EL (cell line): ENCODE measurements around the gene DUSP10.

Experiments used
- DNase-seq: peaks from one replicate; pipeline ENCODE4 v3.0.0-alpha.2; 2016

Gene DUSP10

DNA sequence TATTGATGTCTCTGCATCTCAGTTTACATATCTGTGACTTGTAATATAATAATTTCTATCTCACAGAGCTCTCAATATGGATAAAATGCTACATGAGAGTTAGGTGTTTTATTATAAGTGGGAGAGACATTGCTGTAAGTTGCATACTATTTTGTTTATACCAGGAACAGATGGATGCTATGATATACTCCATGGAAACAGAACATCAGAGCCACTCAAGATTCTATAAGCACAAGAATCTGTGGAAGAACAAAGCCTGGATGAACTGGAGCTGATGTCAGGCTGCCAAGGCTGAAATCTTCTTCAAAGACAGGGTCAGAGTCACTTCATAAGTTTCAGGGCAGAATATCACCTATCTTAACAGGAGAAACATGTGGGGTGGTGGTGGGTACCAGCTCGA, 30.2 kb downstream of the DUSP10 start:
- no peak for DNase-seq

DNA sequence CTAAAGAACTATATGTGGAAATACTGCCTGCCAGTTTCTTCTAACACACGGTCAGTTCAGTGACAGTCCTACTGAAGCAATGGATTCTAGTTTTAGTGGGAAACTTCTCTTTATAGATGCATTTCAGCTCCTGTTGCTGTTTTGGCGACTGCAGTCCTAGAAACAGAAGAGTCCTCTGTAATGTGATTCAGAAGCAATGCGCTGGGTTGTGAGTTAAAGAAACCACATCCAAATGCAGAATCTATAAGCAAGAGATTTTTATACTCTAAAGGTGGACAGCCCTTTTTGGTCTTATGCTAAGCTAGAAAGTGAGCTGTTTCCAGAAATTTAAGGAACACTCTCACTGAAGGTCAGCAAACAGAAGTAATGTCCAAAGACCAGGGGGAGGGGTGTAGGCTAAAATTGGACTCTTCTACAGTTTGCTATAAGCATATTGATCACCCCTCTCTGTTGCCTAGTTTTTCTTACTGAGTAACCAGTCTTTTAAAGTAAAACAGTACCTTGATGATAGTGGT, 30.8 kb downstream of the DUSP10 start:
- DNase-seq, result no peak

DNA sequence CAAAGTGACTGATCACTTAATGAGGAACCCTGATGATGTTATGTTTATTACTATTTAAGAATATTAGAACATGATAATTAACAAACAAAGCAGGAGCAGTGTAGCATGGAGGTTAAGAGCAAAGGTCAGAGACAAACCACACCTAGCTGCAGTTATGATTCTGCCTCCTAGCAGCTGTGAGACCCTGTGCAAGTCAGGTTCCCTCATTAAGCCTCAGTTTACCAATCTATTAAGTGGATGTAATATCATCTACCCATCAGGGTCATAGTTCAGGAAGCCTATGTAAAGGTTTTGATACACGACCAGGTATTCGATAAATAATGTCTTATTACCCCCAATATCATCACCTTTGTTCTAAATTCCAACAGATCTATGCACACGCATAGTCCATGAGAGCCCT, 32.0 kb downstream of the DUSP10 start:
- no peak for DNase-seq

DNA sequence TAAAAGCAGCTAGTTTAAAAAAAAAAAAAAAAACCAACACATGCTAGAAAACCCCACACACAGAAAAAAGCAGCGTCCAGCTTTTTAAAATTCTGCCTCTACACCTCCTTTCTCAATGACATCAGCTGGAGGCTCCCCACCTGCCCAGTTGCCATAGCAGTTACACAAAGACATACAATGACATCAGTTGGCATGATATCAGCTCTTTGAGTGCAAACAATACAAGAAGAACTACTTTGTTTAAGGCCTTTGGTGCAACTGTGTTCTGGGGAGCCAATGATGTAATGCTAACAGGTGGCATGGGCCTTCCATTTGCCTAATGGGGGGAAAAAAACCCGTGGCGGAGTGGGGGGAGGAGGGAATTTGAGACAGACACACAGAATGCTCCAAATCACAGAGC, 32.9 kb downstream of the DUSP10 start:
- DNase-seq, result no peak

DNA sequence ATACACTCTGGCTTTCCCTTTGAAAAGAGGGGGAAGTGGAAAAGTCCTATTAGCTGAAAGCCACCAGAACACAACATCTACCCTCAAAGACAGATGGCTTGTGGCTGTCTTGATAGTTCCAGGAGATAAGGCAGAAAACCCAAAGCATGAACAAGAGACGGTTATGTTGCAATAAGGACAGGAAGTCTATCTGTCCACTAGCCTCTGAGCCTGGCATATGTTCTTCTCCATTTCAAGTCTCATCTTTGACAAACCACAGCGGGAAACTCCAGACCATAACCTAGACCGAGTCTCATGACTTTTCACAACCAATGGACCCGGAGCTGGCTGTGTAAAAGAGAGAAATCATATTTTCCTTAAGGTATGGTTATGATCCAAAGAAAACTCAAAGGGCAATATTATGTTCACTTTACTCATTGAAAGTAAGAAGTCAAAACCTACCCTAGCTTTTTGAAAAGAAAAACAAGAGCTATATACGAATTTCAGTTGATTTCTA, 33.8 kb downstream of the DUSP10 start:
- peak; percentile 50 for DNase-seq

DNA sequence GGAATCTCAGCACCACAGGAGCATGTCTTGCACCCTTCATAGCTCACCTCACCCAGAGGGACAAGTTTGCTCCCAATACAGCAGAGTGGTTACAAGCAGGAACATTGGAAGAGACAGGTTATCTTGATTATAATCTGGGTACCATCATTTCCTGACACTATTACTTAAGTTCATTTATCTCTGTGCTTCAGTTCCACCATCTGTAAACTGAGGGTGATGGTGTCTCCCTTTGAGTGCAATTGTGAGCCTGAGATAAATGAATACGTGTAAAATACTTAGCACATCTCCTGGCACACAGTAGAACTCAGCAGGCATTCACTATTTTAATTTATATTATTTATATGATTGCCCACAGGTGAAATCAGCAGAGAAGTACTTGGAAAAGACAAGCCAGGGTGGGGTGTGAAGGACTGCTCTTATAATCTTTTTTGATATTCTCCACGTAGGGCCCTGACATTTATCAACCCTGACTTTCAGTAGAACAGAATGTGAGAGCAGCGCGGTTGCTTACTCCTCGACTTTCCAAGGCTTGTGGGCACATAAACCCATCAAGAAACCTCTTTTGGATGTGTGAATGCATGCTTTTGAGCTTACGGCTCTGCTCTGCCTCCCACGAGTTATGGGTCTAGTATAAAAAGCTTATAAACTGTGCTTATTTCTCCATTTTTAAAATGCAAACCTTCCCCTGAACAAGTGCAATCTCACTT, 34.9 kb downstream of the DUSP10 start:
- no peak for DNase-seq

DNA sequence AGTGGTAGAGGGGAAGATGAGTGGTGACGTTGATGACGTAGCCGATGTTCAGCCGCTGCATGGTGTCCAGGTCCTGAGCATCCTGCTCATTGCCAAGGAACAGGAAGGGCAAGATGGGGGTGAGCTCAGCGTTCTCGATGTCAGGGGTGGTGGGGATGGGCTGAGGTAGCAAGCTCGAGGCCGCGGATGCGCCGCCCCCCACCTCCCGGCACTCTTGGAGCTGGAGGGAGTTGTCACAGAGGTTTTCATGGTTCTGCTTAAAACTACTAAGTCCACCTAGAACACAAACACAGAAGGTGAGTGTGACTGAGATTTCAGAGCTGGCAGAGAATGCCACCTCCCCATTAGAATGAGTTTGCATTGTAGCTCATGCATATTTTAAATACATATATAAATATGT, 35.7 kb downstream of the DUSP10 start:
- DNase-seq, result no peak

DNA sequence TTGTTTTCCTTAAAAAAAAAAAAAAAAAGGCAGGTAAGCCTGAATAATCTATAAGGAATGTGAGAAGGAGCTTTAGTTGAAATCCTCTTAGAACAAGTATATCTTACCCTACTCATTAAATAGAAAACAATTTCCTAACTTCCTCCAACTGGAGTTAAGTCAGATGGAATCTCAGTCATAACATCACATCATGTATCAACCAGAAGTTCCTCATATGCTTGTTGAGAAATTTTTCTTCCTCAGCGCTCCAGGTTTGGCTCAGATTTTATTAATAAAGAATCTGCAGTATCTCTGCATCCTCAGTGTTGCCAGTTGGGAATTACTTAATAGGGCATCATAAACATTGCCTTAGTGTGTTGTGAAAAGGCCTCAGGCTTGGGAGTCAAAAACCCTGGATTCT, 37.6 kb downstream of the DUSP10 start:
- no peak for DNase-seq

DNA sequence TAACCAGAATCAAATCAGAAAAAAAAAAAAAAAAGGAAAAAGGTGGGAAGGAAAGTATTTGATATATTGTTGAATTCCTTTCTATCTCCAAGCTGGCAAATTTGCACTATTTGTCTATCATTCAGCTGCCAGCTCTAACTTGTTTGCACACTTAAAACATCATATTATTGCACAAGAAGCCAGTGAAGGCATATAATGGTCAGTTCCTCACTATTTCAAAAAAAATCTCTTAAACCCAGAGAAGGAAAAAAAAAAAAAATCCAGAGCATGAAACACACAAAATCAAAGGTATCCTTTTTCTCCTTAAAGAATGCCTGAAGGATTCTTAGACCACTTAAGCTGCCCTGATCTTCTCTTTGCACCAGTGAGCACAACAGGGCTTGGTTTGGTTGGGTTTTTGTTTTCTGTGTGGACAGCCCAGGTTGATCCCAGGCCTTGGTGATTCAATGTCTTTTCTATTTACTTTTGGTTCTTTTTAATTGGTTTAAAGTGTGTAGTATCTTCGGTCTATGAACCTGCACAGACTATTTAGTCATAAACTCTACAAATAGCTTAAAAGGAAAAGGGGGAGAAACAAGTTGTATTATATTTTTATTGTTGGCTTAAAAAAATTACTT, 40.2 kb downstream of the DUSP10 start:
- no peak for DNase-seq

DNA sequence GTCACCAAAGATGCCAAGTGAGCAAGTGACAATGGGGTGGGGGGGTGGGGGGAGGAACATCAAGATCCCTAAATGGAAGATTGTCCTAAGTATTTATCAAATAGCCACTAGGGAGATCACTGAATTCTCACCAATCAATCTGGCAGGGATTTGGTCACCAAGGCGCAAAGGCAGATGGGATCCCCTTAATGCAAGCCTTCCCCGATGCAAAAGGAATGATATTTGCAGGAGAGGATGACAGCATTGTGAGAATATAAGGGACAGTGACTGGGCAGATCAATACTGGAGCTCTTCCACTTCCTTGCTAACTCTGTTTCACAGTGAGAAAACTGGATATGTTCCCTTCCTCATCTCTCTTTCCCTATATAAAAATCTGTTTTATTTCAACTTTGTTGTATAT, 40.9 kb downstream of the DUSP10 start:
- no peak for DNase-seq

DNA sequence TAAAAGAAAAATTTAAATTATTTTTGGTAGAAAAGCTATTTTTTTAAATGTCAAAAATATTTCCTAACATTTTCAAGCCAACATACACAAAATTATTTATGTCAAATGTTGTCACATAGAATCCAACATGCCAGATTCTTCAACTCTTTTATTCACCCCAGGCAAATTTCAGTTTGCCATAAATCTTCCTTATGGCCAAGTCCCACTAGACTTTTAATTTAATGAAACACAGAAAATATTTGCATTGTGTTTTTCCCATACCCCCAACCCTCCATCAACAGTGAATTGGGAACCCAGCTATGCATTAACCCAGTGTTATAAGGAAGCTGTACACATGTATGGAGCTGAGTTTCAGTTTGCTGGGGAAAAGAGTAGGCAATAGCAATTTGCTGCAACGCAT, 41.4 kb downstream of the DUSP10 start:
- no peak for DNase-seq

DNA sequence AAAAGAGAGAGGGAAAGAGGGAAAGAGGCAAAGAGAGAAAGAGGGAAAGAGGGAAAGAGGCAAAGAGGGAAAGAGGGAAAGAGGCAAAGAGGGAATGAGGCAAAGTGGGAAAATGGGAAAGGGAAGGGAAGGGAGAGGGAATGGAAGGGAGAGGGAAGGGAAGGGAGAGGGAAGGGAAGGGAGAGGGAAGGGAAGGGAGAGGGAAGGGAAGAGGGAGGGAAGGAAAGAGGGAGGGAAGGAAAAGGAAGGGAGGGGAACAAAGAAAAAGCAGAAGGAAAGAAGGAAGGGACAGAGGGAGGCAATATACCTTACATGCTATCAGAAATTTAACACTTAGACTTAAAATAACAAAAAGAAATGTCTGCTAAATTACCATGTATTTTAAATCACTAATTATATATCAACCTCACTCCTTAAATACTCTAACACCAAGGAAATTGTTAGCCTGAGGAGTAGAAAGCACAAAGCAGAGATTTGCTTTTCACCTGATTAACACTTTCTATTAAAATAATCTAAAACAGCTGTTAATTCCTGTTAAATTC, 41.8 kb downstream of the DUSP10 start:
- no peak for DNase-seq

DNA sequence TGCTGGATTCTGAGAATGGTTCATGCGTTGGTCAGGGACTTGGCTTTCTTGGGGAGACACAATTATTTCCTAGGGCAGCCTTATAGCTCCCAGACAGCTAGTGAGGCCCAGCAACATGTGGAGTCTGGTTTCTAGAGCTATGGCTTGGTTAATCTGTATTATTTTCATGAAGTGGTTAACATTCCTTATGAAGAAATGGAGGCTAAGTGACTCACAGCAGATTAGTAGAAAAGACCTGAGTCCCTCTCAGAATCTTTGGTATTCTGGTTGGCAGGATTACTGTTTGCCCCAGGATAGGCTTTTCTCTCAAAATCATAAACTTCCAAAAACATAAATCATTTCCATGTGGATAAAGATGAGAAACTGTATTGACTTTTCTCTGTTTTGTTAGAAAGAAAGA, 42.3 kb downstream of the DUSP10 start:
- peak; percentile 67 for DNase-seq

DNA sequence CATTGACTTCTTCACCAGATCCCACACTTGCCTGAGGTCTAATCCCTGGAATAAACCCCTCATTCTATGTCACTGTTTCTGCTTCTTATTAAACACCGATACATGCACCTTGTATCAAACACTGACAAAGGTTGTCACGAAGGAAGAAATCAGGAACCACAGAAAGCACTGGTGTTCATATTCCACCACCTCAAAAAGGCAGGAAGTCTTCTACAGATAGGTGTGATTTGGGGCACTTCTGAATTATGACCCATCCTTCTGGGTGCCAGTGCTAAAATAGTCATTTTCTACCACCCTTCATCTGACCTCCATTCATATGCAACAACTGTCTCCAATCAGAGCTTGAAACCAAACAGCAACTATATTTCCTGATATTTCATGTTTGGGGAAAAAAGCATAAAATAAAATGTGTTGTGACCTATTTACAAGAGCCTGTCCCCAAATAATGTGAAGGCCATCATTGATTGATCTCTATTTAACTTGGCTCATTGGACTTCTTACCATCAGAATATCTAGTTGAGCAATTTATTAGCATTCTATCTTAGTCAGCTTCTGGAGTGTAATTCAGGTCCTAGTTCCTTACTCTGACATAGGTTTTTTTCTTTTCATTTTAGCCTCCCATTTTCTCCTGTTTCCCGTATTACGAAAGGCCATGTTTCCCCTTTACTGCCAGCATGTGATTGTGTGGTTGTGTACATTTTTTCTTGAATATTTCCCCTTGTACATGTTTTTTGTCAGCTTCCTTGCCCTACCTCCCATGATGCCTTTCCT, 43.1 kb downstream of the DUSP10 start:
- no peak for DNase-seq

DNA sequence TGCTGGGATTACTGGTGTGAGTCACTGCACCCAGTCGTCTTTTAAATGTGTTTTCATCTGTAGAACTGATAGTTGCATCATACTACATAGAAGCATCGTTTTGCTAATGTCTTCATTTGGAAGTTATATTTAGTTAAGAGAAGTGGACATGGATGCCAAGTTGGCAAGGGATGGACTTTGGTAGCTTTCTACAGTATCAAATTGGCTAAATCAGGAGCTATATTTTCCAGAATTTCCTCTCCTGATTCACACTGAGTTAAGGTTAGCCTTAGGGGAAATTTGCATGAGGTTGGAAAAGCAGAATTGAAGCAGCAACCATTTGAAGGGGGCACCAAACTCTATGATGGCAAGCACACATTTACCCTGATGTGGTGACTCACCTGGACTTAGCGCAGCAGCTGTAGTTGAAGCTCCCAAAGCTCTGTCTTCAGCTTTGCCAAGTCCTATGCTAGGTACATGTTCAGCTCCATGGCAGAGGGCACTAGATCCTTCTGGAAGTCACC, 43.9 kb downstream of the DUSP10 start:
- peak; percentile 35 for DNase-seq

DNA sequence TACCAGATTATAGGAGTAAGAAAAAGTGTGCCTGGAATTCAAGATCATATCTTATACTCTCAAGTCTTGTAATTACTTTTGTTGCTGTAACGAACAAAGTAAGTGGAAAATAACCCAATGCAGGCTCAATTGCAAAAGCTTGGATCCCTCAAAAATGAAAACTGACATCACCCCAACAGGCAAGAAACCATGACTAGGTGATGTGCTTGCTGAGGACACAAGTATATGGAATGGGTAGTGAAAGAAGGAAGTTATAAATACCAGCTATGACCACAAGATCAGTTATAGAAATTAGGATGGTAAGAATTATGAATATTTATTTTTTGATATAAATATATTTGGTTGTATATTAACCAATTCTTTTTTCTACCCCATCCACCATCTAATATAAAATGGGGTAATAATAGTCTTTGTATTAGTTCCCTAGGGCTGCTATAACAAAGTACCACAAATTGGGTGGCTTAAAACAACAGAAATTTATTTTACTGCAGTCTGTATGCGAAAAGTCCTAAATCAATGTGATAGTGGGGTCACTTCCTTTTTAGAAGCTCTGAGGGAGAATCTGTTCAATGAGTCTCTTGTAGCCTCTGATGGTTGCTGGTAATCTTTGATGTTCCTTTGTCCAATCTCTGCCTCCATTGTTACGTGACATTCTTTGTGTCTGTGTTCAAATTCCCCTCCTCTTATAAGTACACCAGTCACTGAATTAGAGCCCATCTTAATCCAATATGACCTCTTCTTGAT, 45.0 kb downstream of the DUSP10 start:
- no peak for DNase-seq

DNA sequence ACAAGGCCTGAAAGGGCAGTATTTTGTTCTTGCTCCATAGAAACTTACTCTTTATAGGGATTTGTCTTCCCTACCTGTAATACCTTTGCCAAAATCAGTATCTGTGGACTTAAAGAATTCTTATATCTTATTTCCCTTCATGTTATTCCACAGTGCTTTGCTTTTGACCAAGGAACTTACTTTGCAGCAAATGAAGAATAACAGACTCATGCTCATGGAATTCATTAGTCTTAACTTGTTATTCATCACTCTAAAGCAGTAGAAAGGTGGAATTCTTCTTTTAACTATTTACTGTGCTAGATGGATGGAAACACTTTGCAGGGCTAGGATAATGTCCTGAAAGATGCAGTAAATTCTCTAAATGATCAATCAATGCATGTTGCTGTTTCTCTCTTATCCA, 45.9 kb downstream of the DUSP10 start:
- DNase-seq, result peak; percentile 23

DNA sequence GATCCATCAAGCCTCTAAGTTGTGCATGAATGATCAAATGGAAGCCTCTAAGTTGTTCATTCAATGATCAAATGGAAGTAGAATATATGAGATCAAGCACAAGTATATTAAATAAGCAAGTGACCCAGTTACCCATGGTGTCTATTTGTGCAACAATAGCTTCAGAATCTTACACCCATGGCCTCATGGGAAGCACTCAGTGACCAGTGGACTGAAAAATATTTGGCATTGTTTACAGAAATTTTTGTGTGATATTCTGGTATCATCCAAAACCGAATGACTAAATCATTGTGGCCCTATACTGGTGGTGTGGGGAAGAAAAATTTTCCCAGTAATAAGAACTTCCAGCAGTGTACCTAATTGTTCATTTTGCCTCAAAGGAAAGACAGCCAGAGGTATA, 46.6 kb downstream of the DUSP10 start:
- DNase-seq, result no peak

DNA sequence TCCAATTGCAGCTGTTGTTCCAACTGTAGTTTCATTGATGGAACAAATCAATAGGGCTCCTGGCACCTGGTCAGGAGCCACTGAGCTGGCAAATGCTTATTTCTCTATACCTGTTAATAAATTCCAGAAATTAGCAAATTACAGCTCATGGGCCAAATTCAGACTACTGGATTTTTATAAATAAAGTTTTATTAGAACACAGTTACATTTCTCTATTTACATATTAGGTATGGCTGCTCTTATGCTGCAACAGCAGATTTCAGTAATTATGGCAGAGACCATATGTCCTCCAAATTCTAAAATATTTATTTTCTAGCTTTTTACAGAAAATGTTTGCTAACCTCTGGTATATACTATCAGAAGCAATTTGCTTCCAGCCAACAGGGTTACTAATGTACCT, 47.8 kb downstream of the DUSP10 start:
- DNase-seq, result no peak

DNA sequence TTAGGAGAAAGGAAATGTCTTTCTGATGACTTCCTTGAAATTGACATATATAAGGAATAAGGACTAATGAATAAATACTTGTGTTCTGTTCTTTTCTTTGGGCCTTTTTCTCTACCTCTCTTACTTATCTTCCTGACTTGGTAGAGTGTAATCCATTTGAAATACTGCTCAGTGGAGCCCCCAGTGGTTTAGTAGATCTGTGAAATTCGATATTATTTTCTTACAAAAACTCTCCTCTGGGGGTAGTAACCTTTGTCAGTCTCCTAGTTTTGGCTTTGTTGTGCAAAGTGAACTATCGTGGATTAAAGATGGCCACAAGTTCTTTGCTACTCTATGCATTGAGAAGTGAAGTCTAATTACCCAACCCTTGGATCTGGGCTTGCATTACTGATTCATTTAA, 48.8 kb downstream of the DUSP10 start:
- no peak for DNase-seq

DNA sequence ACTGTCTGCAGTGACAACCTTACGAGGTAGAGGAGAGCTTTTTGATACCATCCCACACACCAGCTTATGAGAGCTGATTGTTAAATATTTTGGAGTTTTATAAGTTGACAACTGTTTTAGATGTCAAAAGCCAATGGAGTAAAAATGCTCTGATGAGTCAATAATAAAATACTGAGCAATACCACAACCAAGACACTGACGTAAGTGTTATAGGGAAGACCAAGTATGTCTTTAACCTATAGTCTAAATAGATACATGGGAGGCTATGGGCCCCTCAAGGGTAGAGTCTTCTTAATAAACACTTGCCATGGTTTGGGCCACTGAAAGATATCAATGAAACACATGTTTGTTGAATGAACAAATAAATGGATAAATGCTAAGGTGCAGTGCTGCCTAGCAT, 49.2 kb downstream of the DUSP10 start:
- DNase-seq, result peak; percentile 36

DNA sequence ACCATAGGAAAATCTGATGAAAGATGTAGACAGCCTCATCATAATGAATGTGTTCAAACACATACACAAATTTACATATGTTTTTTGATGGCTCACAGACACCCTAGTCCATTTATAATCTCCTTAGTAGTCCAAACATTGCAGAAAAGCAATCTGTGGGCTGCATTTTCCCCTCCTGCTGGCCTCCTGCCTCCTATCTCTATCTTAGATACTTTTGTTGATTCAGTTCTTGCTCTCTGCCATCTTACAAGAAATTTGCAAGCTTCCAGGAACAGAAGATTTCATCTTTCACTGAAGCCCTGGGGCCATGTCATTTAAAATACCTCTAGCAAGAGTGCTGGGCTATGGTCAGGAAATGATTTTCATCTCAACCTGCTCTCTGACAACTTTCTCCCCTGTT, 50.6 kb downstream of the DUSP10 start:
- DNase-seq, result no peak

DNA sequence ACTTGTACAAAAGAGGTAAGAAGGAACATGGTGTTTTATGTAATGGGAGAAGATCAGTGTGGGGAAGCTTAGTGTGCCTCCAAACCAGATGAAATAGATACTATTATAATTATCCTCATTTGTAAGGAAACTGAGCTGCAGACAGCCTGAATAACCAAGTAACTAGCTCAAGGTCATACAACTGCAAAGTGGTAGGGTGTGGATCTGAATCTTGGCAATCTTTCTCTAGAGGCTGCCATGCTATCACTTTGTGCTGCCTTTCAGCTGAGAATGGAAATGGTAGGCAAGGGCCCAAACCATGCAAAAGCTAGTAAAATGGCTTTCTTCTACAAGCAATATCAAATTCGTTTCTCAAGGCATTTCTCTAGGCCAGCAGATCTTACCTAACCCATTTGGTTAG, 51.0 kb downstream of the DUSP10 start:
- no peak for DNase-seq
